Measurements from ENCODE around the gene PCDH8. TPM values are rescaled to one million over a fixed set of nuclear protein-coding genes. Genes with fewer than 3 reads are reported as not detected.

PCDH8 gene
- total RNA-seq, 2 experiments from 2014 or later, result not detected

GRCh38 chr13:52794589-52794988 is 53.9 kb downstream of the PCDH8 start:
- ATAC-seq, result no peak
- H3K4me3 Mint-ChIP-seq, result no peak overlapping the region
- peaks cover 3% of the 10 kb centered on the region for H3K27me3 Mint-ChIP-seq
- H3K9me3 Mint-ChIP-seq (ENCODE audit: low read depth), result no peaks in the 10 kb centered on the region
- H3K36me3 Mint-ChIP-seq, result no peaks in the 10 kb centered on the region
- no peaks in the 10 kb centered on the region for H3K4me1 Mint-ChIP-seq
- H3K27ac Mint-ChIP-seq, result no peak overlapping the region
- no peak for DNase-seq
- CTCF ChIA-PET, result no interaction called here

GRCh38 chr13:52793515-52794061 is 54.9 kb downstream of the PCDH8 start:
- CTCF ChIA-PET, result no interaction called here
- Mint-ChIP-seq H3K27ac (no peak overlapping the region), H3K4me3 (no peak overlapping the region), H3K36me3 (no peaks in the 10 kb centered on the region), H3K9me3 (ENCODE audit: low read depth) (no peaks in the 10 kb centered on the region), H3K4me1 (no peaks in the 10 kb centered on the region), H3K27me3 (peaks cover 3% of the 10 kb centered on the region)
- no peak for ATAC-seq
- DNase-seq, result no peak

Small RNA genes within 50 kb of the gene (microRNA-seq; reads per million reads assigned to microRNA genes)
- not detected for gene MIR759

Other genes starting within 250 kb of the PCDH8 start
- gene HNRNPA1L2, start 206.2 kb downstream of the PCDH8 start, total RNA-seq, result 1 to 10 TPM; 7.4 to 9.7 TPM
- 10 to 100 TPM; 42.8 to 51.8 TPM for gene SUGT1, start 195.8 kb downstream of the PCDH8 start, total RNA-seq
- gene CNMD, start 108.8 kb downstream of the PCDH8 start, total RNA-seq, result not detected
- gene OLFM4, start 180.2 kb upstream of the PCDH8 start, total RNA-seq, result not detected

Measured in activated CD8-positive, alpha-beta memory T cell treated with anti-CD3 and anti-CD28 coated beads, Interleukin-2, amount 10 ng/mL, durations not matched to agents 7 days and 5 days (primary cell).